ENCODE results near the gene AHCTF1.

DNA sequence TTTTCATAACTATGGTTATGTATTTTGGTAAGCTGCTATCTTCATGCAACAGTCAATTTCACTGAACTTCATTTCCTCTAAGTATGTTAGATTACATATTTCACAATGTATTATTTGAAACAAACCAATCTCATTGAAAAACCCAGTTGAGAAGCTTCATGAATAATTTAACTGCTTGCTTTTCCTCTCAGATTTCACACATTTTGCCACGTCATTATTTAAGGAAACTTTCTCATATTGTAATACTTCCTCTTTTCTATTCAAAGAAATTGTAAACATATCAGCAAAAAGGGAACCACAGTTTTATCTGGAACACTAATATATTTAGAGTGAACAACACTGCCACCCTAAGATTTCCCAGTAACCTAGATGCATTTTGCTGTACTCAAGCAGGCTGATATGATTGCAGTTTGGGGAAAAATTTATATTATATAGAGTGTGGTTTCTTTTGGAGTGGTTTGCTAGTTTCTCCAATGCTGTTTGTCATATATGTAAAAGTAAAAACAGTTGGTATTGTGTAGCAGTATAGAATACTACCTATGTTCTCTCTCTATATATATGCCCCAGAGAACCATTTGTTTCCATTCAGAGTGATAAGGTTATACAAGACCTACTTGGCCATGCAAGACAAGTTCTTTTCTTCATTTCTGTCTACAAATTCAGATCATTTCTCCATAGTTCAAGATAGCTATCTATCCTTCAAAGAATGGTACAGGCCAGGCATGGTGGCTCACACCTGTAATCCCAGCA is 28.4 kb upstream of the AHCTF1 start:
- TF ChIP-seq HNRNPUL1 (IDR thresholded peaks at IDR 0.05; ENCODE audit: low read length) (no peak), YY1 (IDR thresholded peaks at IDR 0.05; ENCODE audit: borderline replicate concordance in 1 of 3, control insufficient read depth in 1 of 3, extremely low read depth in 1 of 3, insufficient read depth in 3 of 3, insufficient read length in 1 of 3, insufficient replicate concordance in 2 of 3, low read depth in 1 of 3, low read length in 2 of 3) (no peak), PBX2 (CRISPR knock-in tag; IDR thresholded peaks at IDR 0.05; ENCODE audit: low read depth) (no peak), PBX2 (tag; conservative IDR thresholded peaks at IDR 0.05; ENCODE audit: low read depth) (no peak), CUX1 (CRISPR knock-in tag; IDR thresholded peaks at IDR 0.05) (no peak), POLR3A (IDR thresholded peaks at IDR 0.05; ENCODE audit: borderline replicate concordance, extremely low read depth, insufficient read depth, insufficient read length) (no peak), CTCF (IDR thresholded peaks at IDR 0.05 in 2 of 3, conservative IDR thresholded peaks at IDR 0.05 in 1 of 3; ENCODE audit: insufficient read depth in 2 of 3, low read depth in 1 of 3, low read length in 3 of 3) (peak in 1 of 3 experiments; percentile 64; a peak in 2 of 6 replicates), TAL1 (IDR thresholded peaks at IDR 0.05) (no peak), GABPA (tag; conservative IDR thresholded peaks at IDR 0.05; ENCODE audit: low read depth) (peak; percentile 13; the same call in 1 of the 2 replicates), GABPB1 (CRISPR knock-in tag; IDR thresholded peaks at IDR 0.05) (no peak)
- TF ChIP-seq, protein P1, sequence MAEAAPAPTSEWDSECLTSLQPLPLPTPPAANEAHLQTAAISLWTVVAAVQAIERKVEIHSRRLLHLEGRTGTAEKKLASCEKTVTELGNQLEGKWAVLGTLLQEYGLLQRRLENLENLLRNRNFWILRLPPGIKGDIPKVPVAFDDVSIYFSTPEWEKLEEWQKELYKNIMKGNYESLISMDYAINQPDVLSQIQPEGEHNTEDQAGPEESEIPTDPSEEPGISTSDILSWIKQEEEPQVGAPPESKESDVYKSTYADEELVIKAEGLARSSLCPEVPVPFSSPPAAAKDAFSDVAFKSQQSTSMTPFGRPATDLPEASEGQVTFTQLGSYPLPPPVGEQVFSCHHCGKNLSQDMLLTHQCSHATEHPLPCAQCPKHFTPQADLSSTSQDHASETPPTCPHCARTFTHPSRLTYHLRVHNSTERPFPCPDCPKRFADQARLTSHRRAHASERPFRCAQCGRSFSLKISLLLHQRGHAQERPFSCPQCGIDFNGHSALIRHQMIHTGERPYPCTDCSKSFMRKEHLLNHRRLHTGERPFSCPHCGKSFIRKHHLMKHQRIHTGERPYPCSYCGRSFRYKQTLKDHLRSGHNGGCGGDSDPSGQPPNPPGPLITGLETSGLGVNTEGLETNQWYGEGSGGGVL (CRISPR knock-in tag; IDR thresholded peaks at IDR 0.05): no peak

All from K562 (cell line).